ENCODE results near the gene CTIF.

CTIF gene

GRCh38 chr18:48795696-48796095 lies 256.9 kb downstream of the CTIF start:
- DNase-seq: no peak

- no peak for DNase-seq
These were observed 257.8 kb downstream of the CTIF start for GRCh38 chr18:48796491-48797205.

- DNase-seq: no peak
These were observed 259.0 kb downstream of the CTIF start for GRCh38 chr18:48797841-48798255.

GRCh38 chr18:48798334-48799245 lies 259.8 kb downstream of the CTIF start:
- DNase-seq: no peak

- no peak for DNase-seq
These were observed 261.0 kb downstream of the CTIF start for GRCh38 chr18:48799724-48800315.

GRCh38 chr18:48800466-48800865 lies 261.6 kb downstream of the CTIF start:
- no peak for DNase-seq

- DNase-seq: no peak
These were observed 262.3 kb downstream of the CTIF start for GRCh38 chr18:48800876-48801727.

GRCh38 chr18:48801728-48802542 lies 263.1 kb downstream of the CTIF start:
- DNase-seq: no peak

- no peak for DNase-seq
These were observed 263.9 kb downstream of the CTIF start for GRCh38 chr18:48802543-48803290.

- DNase-seq: no peak
These were observed 264.7 kb downstream of the CTIF start for GRCh38 chr18:48803518-48803917.

- no peak for DNase-seq
These were observed 265.4 kb downstream of the CTIF start for GRCh38 chr18:48803951-48804855.

- no peak for DNase-seq
These were observed 266.2 kb downstream of the CTIF start for GRCh38 chr18:48804856-48805610.

- no peak for DNase-seq
These were observed 267.1 kb downstream of the CTIF start for GRCh38 chr18:48805826-48806535.

GRCh38 chr18:48806551-48807261 lies 267.9 kb downstream of the CTIF start:
- DNase-seq: no peak

- no peak for DNase-seq
These were observed 269.6 kb downstream of the CTIF start for GRCh38 chr18:48808476-48808875.

GRCh38 chr18:48809365-48809764 lies 270.5 kb downstream of the CTIF start:
- no peak for DNase-seq

GRCh38 chr18:48810805-48811204 lies 272.0 kb downstream of the CTIF start:
- DNase-seq: no peak

- DNase-seq: no peak
These were observed 272.6 kb downstream of the CTIF start for GRCh38 chr18:48811401-48811800.

Measured in NCI-H1436 treated with DMSO at 0.1 percent for 48 hours (cell line).